Mammary epithelial cell (primary cell): Measurements from ENCODE around the gene GDPD1.

ENCODE experiments used
- CTCF ChIP-seq, 2 donors: IDR thresholded peaks in 1 of 2; conservative IDR thresholded peaks in 1 of 2; 2 replicates each; pipeline ENCODE4 v1.5.1; 2011 to 2012; ENCODE audit warnings: inconsistent platforms in 2 of 2, low read length in 2 of 2, mild to moderate bottlenecking in 2 of 2, control low read depth in 1 of 2, low read depth in 1 of 2; ENCODE audit not compliant: insufficient read depth in 1 of 2; ENCODE audit errors: extremely low read depth in 1 of 2
- EZH2 ChIP-seq: IDR thresholded peaks from 2 replicates; pipeline ENCODE4 v1.6.1; 2012; ENCODE audit warnings: low read length, inconsistent platforms, borderline replicate concordance

- TF ChIP-seq CTCF (conservative IDR thresholded peaks at IDR 0.05 in 1 of 2, IDR thresholded peaks at IDR 0.05 in 1 of 2; ENCODE audit: extremely low read depth in 1 of 2, insufficient read depth in 1 of 2, low read depth in 1 of 2, low read length in 2 of 2) (no peak), EZH2 (no peak)
Observed at GRCh38 chr17:59277031-59277430, 56.7 kb downstream of the GDPD1 start.
